Limb (tissue), 2 donors: Measurements from ENCODE around the gene CROT.
"Not testable (repeated sequence)": the region's sequence is repeated elsewhere in the genome, so short reads cannot be mapped to it uniquely, and the experiment has no call there.

Source experiments
- DNase-seq, 2 donors: peaks; one replicate each; pipeline ENCODE4 v3.0.0-alpha.2; 2016; ENCODE audit errors: extremely low spot score in 2 of 2

The CROT gene

DNA sequence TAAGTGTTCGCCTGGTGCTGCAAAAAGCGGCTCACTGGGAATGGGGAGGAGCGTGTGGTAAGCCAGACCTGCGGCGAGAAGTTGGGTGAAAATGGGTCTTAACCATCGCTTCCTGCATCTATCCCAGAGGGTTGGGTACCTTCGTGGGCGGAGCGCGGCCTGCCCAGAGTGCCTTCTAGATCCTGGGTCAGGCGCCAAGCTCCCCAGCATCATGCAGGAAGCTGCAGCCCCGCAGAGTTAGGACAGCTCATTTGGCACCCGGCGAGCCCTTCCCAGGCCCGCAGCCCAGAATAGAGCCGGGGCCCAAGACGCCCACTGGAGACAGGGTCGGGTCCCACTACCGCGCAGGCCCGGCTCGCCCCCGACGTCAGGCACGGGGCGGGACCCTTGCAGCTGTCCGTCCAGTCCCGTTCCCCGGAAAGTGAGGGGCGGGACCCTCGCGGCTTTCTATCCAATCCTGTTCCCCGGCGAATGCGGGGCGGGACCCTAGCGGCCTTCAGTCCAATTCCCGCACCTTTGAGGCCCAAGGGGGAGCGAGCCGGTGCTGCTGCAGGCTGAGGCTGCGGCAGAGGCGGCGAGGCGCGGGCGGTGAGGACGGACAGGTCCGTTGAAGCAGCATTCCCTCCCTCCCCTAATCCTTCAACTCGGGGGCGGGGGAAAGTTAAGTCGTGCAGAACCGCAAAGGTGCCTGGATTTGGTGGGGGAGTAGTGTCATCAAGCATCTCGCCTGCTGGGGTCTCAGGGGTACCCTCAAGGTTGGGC lies at the start of gene CROT:
TSS of gene CROT (plus strand) at position 499 of the 762 bp plus-strand sequence. CDS start 3,405 bp downstream, outside the sequence.
- peak; percentile 95 to 96 for DNase-seq

- DNase-seq = no peak
Observed at GRCh38 chr7:87300756-87301155, 44.7 kb upstream of the CROT start.

DNA sequence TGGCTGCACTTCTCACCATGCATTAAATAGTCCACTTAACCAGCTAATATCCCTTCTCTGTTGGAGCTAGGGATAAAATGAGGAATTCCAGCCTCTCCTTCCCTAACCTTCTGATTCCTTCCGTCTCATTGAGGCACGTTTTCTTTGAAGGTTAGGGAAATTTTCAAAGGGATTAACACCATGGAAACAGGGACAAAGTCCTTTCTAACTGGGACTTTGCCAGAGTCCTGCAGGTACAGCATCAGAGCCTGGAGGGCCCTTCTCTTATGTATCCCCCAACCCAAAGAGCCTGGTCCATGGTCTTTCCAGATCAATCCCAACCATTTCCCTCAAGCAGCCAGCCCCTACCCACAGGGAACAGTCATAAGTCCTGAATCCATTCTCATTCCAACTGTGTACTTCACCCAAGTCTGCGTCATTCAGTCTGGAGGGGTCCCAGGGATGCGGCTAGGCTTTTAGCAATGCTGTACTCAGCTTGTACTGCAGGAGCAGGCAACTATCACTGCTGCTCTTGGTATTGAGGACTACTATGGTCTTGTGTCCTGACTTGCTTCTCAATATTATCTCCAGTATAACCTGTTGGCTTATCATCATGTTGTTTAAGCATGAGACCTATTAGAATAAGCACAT lies 34.6 kb upstream of the CROT start:
- no peak for DNase-seq

GRCh38 chr7:87312215-87312865 lies 33.1 kb upstream of the CROT start:
- DNase-seq = peak; percentile 61 to 68

- DNase-seq = no peak
Observed at GRCh38 chr7:87316097-87316700, 29.3 kb upstream of the CROT start.

DNA sequence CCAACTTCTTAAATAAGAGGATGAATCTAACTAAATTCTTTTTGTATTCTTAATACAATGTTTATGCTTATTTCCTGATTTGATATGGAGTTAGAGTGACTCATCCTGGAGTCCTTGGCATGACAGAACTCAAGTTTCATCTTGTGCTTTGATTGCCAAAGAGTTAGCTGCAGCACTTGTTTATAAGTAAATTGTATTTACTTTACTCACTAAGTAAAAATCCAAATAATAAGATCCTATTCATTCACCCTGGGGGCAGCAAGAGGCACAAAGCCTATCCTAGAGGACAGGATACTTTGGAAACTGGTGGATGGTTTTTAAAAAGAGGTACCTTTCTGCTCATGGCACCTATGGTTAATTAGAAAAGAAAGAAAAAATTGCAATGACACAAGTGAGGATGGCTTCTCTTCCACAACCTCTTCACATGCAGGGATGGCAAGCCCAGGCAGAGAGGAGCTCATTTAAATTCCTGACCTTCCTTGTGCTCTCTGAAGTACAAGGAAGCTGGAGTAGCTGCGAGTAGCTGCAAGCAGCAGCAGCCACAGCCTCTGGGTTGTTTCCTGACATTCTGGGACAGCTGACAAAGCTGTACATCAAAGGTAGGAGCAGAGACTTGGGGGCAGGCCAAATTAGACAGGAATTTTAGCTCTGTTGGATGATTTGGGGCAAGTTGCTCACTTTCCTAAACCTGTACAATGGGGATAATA lies 28.5 kb upstream of the CROT start:
- DNase-seq = no peak

GRCh38 chr7:87317691-87318245 lies 27.7 kb upstream of the CROT start:
- no peak for DNase-seq

GRCh38 chr7:87318741-87319140 lies 26.7 kb upstream of the CROT start:
- DNase-seq = no peak

GRCh38 chr7:87319154-87319581 lies 26.3 kb upstream of the CROT start:
- not testable (repeated sequence) for DNase-seq

DNA sequence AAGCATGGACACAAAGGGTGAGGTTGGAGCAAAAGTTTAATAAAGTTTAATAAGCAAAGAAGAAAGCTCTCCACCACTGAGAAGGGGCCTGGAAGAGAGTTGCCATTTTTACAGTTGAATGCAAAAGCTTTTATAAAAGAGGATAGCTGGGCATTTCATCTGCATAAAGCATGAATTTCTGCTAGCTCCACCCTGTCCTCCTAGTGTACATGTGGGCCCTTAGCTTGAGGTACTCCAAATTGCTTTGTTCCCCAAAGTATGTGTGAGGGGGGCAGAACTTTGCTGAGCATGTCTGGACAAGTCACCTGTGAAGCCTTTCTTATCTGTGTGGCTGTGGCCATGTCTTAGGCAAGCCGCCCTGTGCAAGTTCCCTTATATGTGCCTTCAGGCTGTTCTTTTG lies 22.6 kb upstream of the CROT start:
- DNase-seq = no peak

DNA sequence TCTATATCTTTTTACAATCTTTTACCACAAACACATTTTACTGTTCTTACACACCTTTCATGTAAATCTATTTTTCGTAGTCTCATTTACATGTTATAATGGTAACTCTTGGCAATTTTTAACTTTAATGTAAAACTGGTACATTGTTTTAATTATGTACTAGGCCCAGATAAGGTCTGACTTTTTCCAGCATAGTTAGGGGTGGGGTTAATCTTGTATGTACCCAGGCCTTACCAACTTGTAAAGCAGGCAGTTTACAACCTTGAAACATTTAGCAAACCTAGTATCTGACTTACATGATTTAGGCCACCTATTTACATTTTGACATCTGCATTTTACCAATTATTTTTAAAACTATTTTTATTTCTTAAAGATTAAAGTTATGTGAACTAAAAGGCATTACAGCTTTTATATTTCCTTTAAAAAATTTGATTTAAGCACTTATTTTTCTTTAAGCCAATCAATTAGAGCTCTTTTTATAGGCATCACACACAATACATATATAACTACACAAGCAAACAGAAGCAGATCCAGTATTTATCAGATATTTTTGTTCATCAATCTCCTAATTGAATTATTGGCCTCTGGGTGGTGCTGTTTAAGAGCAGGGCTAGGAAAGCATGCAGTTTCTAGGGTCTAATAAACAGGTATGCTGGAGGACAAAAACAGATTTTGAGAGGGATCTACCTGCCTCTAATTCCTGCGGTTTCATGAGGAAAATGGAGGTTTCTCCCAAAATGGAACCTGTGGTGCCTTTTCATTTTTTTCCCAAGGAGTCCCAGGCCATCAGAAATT lies 19.7 kb upstream of the CROT start:
- DNase-seq = no peak

GRCh38 chr7:87328281-87328680 lies 17.2 kb upstream of the CROT start:
- DNase-seq = no peak

DNA sequence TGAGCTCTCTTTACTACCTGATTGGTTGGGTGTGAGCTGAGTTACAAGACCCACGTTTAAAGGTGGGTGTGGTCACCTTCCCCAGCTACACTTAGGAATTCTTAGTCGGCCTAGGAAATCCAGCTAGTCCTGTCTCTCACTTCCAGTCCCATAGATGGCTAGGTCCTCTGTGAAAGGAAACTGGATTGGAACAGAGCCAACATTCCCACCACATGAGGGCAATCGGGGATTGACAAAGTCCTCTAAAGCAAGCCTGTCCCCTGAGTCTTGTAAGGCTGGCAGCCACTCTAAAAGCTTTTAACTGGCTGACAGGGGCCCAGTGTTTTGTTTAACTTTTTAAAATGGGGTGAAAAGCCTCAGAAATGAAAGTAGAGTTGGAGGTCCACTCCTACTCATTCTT lies 15.1 kb upstream of the CROT start:
- DNase-seq = no peak

DNA sequence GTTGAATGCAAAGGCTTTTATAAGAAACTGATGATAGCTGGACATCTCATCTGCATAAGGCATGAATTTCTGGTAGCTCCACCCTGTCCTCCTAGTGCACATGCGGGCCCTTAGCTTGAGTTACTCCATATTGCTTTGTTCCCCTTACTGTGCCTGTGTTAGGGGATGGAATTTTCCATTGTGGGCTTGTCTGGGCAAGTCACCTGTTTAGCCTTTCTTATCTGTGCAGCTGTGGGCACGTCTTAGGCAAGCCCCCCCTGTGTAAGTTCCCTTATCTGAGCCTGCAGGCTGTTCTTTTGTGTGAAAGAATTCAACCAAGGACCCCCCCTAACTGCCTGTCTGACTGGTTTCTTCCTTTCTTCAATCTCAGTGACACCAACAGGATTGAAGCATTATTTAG lies 14.5 kb upstream of the CROT start:
- DNase-seq = no peak

GRCh38 chr7:87331687-87332252 lies 13.7 kb upstream of the CROT start:
- no peak for DNase-seq

- no peak for DNase-seq
Observed at GRCh38 chr7:87332321-87332720, 13.1 kb upstream of the CROT start.

DNA sequence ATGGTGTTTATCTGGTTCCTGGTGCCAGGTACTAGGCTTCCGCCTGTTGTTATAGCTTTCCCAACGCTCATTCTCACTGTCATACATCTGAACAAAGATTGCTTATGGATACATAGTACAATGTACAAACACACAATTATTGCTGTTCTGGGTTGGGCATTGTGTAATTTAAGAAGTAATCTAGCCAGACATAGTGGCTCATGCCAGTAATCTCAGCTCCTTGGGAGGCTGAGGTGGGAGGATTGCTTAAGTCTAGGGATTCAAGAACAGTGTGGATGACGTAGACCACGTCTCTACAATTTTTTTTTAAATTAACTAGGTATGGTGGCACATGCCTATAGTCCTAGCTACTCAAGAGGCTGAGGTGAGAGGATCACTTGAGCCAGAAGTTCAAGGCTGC lies 9.3 kb upstream of the CROT start:
- DNase-seq = no peak

GRCh38 chr7:87337331-87337730 lies 8.1 kb upstream of the CROT start:
- DNase-seq = no peak

DNA sequence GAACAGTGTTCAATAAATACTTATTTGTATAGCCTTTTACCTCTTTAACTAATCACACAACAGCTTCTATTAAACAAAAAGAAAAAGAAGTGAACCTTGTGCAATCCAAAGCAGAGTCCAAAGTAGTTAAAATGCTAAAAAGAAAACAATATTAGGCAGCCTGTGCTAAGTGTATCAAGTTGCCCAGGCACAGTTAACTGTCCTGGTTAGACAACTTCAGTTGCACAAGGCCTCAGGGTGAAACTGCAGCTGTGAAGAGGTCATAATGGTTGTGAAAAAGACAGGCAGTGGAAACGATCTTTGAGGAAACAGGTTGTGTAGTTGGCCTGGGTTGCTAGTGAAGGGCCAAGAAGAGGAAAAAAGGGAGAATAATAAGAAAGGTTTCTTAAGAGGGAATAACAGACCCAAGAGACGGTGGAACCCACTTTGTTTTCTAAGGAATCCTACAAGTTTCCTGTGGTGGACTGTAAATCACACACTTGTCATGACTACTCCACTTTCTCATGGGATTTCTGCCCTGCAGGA lies 6.0 kb upstream of the CROT start:
- no peak for DNase-seq

GRCh38 chr7:87341441-87341840 lies 4.0 kb upstream of the CROT start:
- no peak for DNase-seq
